HL-60 (cell line): ENCODE results near the gene TENM4.

Experiments used
- GABPA ChIP-seq: IDR thresholded peaks from 2 replicates; pipeline ENCODE4 v1.6.1; 2012; ENCODE audit warnings: low read depth
- POLR2AphosphoS5 ChIP-seq: IDR thresholded peaks from 2 replicates; pipeline ENCODE4 v1.6.1; 2012; ENCODE audit warnings: low read depth
- SPI1 ChIP-seq: IDR thresholded peaks from 2 replicates; pipeline ENCODE4 v1.6.1; 2012; ENCODE audit warnings: low read depth, mild to moderate bottlenecking, borderline replicate concordance
- TF ChIP-seq, protein P1 (sequence below): IDR thresholded peaks from one replicate; pipeline ENCODE4 v1.5.1; 2011; ENCODE audit warnings: low read length, control low read depth, inconsistent platforms; ENCODE audit not compliant: insufficient read depth
- TF ChIP-seq, protein P2 (sequence below): IDR thresholded peaks from 2 replicates; pipeline ENCODE4 v1.6.1; 2012; ENCODE audit warnings: low read depth; ENCODE audit not compliant: insufficient replicate concordance

DNA sequence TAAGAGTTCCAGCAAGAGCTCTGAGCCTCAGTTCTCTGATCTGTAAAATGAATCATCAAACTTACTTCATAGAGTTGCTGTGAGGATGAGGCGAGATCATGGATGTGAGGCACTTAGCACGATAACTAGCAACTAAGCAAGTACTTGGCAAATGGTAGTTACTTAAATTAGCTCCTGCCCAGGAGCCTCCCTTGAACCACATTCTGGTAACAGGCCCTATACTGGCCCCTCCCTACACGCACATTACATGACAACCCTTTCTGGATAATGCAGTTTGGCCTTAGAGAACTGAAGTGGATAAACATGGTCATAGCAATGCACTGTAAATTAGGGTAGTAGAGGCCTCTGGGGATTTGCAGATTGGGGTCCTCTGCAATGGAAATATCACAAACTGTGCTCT is 678.7 kb downstream of the TENM4 start:
- TF ChIP-seq, protein P1, sequence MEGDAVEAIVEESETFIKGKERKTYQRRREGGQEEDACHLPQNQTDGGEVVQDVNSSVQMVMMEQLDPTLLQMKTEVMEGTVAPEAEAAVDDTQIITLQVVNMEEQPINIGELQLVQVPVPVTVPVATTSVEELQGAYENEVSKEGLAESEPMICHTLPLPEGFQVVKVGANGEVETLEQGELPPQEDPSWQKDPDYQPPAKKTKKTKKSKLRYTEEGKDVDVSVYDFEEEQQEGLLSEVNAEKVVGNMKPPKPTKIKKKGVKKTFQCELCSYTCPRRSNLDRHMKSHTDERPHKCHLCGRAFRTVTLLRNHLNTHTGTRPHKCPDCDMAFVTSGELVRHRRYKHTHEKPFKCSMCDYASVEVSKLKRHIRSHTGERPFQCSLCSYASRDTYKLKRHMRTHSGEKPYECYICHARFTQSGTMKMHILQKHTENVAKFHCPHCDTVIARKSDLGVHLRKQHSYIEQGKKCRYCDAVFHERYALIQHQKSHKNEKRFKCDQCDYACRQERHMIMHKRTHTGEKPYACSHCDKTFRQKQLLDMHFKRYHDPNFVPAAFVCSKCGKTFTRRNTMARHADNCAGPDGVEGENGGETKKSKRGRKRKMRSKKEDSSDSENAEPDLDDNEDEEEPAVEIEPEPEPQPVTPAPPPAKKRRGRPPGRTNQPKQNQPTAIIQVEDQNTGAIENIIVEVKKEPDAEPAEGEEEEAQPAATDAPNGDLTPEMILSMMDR: no peak
- TF ChIP-seq, protein P2, sequence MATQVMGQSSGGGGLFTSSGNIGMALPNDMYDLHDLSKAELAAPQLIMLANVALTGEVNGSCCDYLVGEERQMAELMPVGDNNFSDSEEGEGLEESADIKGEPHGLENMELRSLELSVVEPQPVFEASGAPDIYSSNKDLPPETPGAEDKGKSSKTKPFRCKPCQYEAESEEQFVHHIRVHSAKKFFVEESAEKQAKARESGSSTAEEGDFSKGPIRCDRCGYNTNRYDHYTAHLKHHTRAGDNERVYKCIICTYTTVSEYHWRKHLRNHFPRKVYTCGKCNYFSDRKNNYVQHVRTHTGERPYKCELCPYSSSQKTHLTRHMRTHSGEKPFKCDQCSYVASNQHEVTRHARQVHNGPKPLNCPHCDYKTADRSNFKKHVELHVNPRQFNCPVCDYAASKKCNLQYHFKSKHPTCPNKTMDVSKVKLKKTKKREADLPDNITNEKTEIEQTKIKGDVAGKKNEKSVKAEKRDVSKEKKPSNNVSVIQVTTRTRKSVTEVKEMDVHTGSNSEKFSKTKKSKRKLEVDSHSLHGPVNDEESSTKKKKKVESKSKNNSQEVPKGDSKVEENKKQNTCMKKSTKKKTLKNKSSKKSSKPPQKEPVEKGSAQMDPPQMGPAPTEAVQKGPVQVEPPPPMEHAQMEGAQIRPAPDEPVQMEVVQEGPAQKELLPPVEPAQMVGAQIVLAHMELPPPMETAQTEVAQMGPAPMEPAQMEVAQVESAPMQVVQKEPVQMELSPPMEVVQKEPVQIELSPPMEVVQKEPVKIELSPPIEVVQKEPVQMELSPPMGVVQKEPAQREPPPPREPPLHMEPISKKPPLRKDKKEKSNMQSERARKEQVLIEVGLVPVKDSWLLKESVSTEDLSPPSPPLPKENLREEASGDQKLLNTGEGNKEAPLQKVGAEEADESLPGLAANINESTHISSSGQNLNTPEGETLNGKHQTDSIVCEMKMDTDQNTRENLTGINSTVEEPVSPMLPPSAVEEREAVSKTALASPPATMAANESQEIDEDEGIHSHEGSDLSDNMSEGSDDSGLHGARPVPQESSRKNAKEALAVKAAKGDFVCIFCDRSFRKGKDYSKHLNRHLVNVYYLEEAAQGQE: no peak
- TF ChIP-seq GABPA (no peak), POLR2AphosphoS5 (no peak), SPI1 (no peak)
